Measurements from ENCODE around the gene NCOA7. TPM values are rescaled to one million over a fixed set of nuclear protein-coding genes. Genes with fewer than 3 reads are reported as not detected.

Gene NCOA7
- total RNA-seq, 1 experiment from 2014 or later = 9.4 TPM

GRCh38 chr6:125794342-125795137, 3.8 kb downstream of the NCOA7 start:
- DNase-seq = no peak
- Histone ChIP-seq H3K14ac (ENCODE audit: insufficient read depth, low read length) (no peak overlapping the region), H2BK120ac (ENCODE audit: low read depth, low read length, poor library complexity, severe bottlenecking) (no peak overlapping the region), H3K4me1 (ENCODE audit: insufficient read depth, low read length) (peaks cover 3% of the 10 kb centered on the region; the same call in 1 of the 2 replicates), H3K56ac (ENCODE audit: insufficient read length, low read depth, low read length) (no peak overlapping the region), H3K9me3 (ENCODE audit: control insufficient read depth, low read depth, low read length) (no peaks in the 10 kb centered on the region), H2AFZ (ENCODE audit: low read length) (no peak overlapping the region), H3T11ph (ENCODE audit: low read length) (no peak overlapping the region), H3K79me2 (ENCODE audit: insufficient read depth, low read length) (no peaks in the 10 kb centered on the region), H3K9ac (ENCODE audit: extremely low read depth, insufficient read length, low read length) (no peak overlapping the region), H3K4me2 (ENCODE audit: insufficient read depth, insufficient read length, low read length) (no peak overlapping the region), H2BK20ac (ENCODE audit: low read depth, low read length, poor library complexity, severe bottlenecking) (no peak overlapping the region), H2BK12ac (ENCODE audit: insufficient read length, low read depth, low read length) (no peak overlapping the region), H3K27ac (ENCODE audit: insufficient read length, low read depth, low read length) (no peak overlapping the region), H3K4ac (ENCODE audit: low read depth, low read length) (no peak overlapping the region), H2BK15ac (ENCODE audit: low read depth, low read length) (no peak overlapping the region), H3K18ac (ENCODE audit: insufficient read length, low read depth, low read length) (no peak overlapping the region), H4K20me1 (ENCODE audit: control insufficient read depth, insufficient read depth, insufficient read length) (no peaks in the 10 kb centered on the region), H3K79me1 (ENCODE audit: insufficient read depth, low read depth, low read length, poor library complexity, severe bottlenecking) (no peaks in the 10 kb centered on the region), H2BK5ac (ENCODE audit: insufficient read length, low read length) (no peak overlapping the region), H4K8ac (replicated peaks; ENCODE audit: insufficient read length, low read depth, low read length) (no peak overlapping the region), H4K5ac (ENCODE audit: insufficient read length, low read depth, low read length) (no peak overlapping the region), H3K27me3 (ENCODE audit: insufficient read depth, low read length) (no peaks in the 10 kb centered on the region), H2AK5ac (ENCODE audit: insufficient read length, low read length) (no peak overlapping the region), H3K23me2 (ENCODE audit: insufficient read length, low read depth, low read length, poor library complexity, severe bottlenecking) (peaks cover 4% of the 10 kb centered on the region), H4K91ac (ENCODE audit: insufficient read length, low read depth, low read length) (no peak overlapping the region), H3K23ac (ENCODE audit: insufficient read length, low read depth, low read length) (no peak overlapping the region)
- H3K4me3 Mint-ChIP-seq = no peak overlapping the region
- TF ChIP-seq, protein P1, sequence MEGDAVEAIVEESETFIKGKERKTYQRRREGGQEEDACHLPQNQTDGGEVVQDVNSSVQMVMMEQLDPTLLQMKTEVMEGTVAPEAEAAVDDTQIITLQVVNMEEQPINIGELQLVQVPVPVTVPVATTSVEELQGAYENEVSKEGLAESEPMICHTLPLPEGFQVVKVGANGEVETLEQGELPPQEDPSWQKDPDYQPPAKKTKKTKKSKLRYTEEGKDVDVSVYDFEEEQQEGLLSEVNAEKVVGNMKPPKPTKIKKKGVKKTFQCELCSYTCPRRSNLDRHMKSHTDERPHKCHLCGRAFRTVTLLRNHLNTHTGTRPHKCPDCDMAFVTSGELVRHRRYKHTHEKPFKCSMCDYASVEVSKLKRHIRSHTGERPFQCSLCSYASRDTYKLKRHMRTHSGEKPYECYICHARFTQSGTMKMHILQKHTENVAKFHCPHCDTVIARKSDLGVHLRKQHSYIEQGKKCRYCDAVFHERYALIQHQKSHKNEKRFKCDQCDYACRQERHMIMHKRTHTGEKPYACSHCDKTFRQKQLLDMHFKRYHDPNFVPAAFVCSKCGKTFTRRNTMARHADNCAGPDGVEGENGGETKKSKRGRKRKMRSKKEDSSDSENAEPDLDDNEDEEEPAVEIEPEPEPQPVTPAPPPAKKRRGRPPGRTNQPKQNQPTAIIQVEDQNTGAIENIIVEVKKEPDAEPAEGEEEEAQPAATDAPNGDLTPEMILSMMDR (conservative IDR thresholded peaks at IDR 0.05) = no peak
- H3K36me3 Mint-ChIP-seq (ENCODE audit: insufficient read depth in 1 of 3, low read depth in 3 of 3) = no peaks in the 10 kb centered on the region; a peak in 1 of 7 replicates
- no CpG with 5 or more reads among the region's 5 CpGs for WGBS (ENCODE audit: extremely low coverage, insufficient read length, low lambda C conversion rate)
- peaks cover 4% of the 10 kb centered on the region; the same call in 1 of the 2 replicates for H3K27me3 Mint-ChIP-seq (ENCODE audit: low read depth)
- no peak overlapping the region for H3K27ac Mint-ChIP-seq
- no peaks in the 10 kb centered on the region for H3K9me3 Mint-ChIP-seq
- peaks cover 15 to 23% of the 10 kb centered on the region in 2 experiments for H3K4me1 Mint-ChIP-seq
